Keratinocyte (primary cell): ENCODE measurements around the gene ACSM3. TPM values are rescaled to one million over a fixed set of nuclear protein-coding genes. Genes with fewer than 3 reads are reported as not detected.

Experiments
- DNase-seq: peaks from one replicate; pipeline ENCODE4 v3.0.0-alpha.2; 2011; ENCODE audit warnings: low read depth, missing footprints, low spot score
- FAIRE-seq: peaks from 2 replicates; lab custom pipeline; 2011; peaks lifted over from hg19 to GRCh38; lab: Jason Lieb, UNC
- H2AFZ ChIP-seq: 2 replicates; pipeline ENCODE4 v1.6.0; 2012; ENCODE audit warnings: low read length, control low read depth, inconsistent platforms; ENCODE audit not compliant: control insufficient read depth
- H3K27ac ChIP-seq: 2 replicates; pipeline ENCODE4 v1.5.1; 2011; ENCODE audit warnings: low read length; ENCODE audit not compliant: control insufficient read depth, insufficient read depth
- H3K27me3 ChIP-seq: 3 replicates; pipeline ENCODE4 v1.6.0; 2011; ENCODE audit warnings: low read length; ENCODE audit not compliant: control insufficient read depth, insufficient read depth; ENCODE audit errors: extremely low read depth
- H3K36me3 ChIP-seq, 2 experiments: 2 replicates in 1 of 2; 3 replicates in 1 of 2; pipeline ENCODE4 v1.5.1; 2011; ENCODE audit warnings: low read length in 2 of 2, mild to moderate bottlenecking in 1 of 2; ENCODE audit not compliant: control insufficient read depth in 2 of 2, insufficient read depth in 2 of 2; ENCODE audit errors: extremely low read depth in 1 of 2
- H3K4me1 ChIP-seq: 3 replicates; pipeline ENCODE4 v1.5.1; 2011; ENCODE audit warnings: low read length; ENCODE audit not compliant: control insufficient read depth, insufficient read depth; ENCODE audit errors: extremely low read depth
- H3K4me2 ChIP-seq: 3 replicates; pipeline ENCODE4 v1.6.0; 2011; ENCODE audit warnings: low read depth, low read length; ENCODE audit not compliant: control insufficient read depth, insufficient read depth; ENCODE audit errors: extremely low read depth
- H3K4me3 ChIP-seq, 3 experiments: fragments of 200-600 bp in 1 of 3; sonication (generic) in 1 of 3; 2 replicates in 2 of 3; 3 replicates in 1 of 3; pipeline ENCODE4 v1.5.1; 2011 to 2016; ENCODE audit warnings: low read length in 3 of 3, mild to moderate bottlenecking in 3 of 3, control low read depth in 2 of 3, inconsistent platforms in 1 of 3, low read depth in 1 of 3, mixed read lengths in 1 of 3, mixed run types in 1 of 3, moderate library complexity in 1 of 3; ENCODE audit not compliant: control insufficient read depth in 2 of 3, insufficient read depth in 2 of 3; ENCODE audit errors: extremely low read depth in 1 of 3
- H3K79me2 ChIP-seq: 2 replicates; pipeline ENCODE4 v1.6.0; 2012; ENCODE audit warnings: low read length; ENCODE audit not compliant: control insufficient read depth, insufficient read depth
- H3K9ac ChIP-seq: 3 replicates; pipeline ENCODE4 v1.6.0; 2011; ENCODE audit warnings: low read length; ENCODE audit not compliant: control insufficient read depth, insufficient read depth; ENCODE audit errors: extremely low read depth
- H3K9me1 ChIP-seq: 3 replicates; pipeline ENCODE4 v1.6.0; 2011; ENCODE audit warnings: low read length; ENCODE audit not compliant: control insufficient read depth, insufficient read depth; ENCODE audit errors: extremely low read depth
- H3K9me3 ChIP-seq: 2 replicates; pipeline ENCODE4 v1.5.1; 2012; ENCODE audit warnings: low read depth, low read length; ENCODE audit not compliant: control insufficient read depth
- H4K20me1 ChIP-seq: 3 replicates; pipeline ENCODE4 v1.6.0; 2011; ENCODE audit warnings: low read length; ENCODE audit not compliant: control insufficient read depth, insufficient read depth; ENCODE audit errors: extremely low read depth
- EZH2 ChIP-seq: IDR thresholded peaks from one replicate; pipeline ENCODE4 v1.6.1; 2012; ENCODE audit warnings: inconsistent platforms, mild to moderate bottlenecking, low read length, moderate library complexity
- dilution Hi-C: fragments of 300-500 bp; cut with MboI; formaldehyde crosslinking; loops from one replicate; pipeline ENCODE4 v1.7.0; 2020; ENCODE audit warnings: low sequenced_read_pairs; ENCODE audit not compliant: extremely low pct_ligation_motif_present
- polyA plus RNA-seq, 5 experiments: library from polyadenylated mRNA; depleted of rRNA in 3 of 5; stranded (reverse) in 3 of 5; stranded (forward) in 1 of 5; unstranded in 1 of 5; fragments of >200 nt; gene quantifications; 1 replicate in 1 of 5; 2 replicates in 3 of 5; 3 replicates in 1 of 5; pipeline versions ENCODE4 v1.2.1 to v1.2.3, GENCODE V29; 2011 to 2012; ENCODE audit warnings: missing spikeins in 2 of 5, low read depth in 1 of 5, low replicate concordance in 1 of 5
- TF ChIP-seq, protein P1 (sequence below), 3 experiments: IDR thresholded peaks in 1 of 3; conservative IDR thresholded peaks in 1 of 3; optimal IDR thresholded peaks in 1 of 3; 2 replicates in 2 of 3; 3 replicates in 1 of 3; pipeline versions ENCODE3 to v1.5.1; 2011; ENCODE audit warnings: low read length in 3 of 3, mild to moderate bottlenecking in 3 of 3, moderate library complexity in 2 of 3, control low read depth in 1 of 3, inconsistent platforms in 1 of 3; ENCODE audit not compliant: insufficient read depth in 2 of 3; ENCODE audit errors: extremely low read depth in 1 of 3

ACSM3 gene
- polyA plus RNA-seq, 1 donor (not counting 4 experiments of a cell fraction or from before 2014, with no cell fraction given), result 0.38 TPM

- H3K79me2 ChIP-seq, result peaks cover 31% of the 10 kb centered on the region
- FAIRE-seq, result no peak
- H3K9me3 ChIP-seq, result no peaks in the 10 kb centered on the region
- H3K27me3 ChIP-seq, result no peaks in the 10 kb centered on the region
- H3K27ac ChIP-seq, result peak overlapping the region; percentile 89
- H4K20me1 ChIP-seq, result peaks cover 11% of the 10 kb centered on the region
- peaks cover 12 to 22% of the 10 kb centered on the region in 2 experiments for H3K36me3 ChIP-seq
- TF ChIP-seq, protein P1, sequence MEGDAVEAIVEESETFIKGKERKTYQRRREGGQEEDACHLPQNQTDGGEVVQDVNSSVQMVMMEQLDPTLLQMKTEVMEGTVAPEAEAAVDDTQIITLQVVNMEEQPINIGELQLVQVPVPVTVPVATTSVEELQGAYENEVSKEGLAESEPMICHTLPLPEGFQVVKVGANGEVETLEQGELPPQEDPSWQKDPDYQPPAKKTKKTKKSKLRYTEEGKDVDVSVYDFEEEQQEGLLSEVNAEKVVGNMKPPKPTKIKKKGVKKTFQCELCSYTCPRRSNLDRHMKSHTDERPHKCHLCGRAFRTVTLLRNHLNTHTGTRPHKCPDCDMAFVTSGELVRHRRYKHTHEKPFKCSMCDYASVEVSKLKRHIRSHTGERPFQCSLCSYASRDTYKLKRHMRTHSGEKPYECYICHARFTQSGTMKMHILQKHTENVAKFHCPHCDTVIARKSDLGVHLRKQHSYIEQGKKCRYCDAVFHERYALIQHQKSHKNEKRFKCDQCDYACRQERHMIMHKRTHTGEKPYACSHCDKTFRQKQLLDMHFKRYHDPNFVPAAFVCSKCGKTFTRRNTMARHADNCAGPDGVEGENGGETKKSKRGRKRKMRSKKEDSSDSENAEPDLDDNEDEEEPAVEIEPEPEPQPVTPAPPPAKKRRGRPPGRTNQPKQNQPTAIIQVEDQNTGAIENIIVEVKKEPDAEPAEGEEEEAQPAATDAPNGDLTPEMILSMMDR (optimal IDR thresholded peaks at IDR 0.05 in 1 of 3, IDR thresholded peaks at IDR 0.05 in 1 of 3, conservative IDR thresholded peaks at IDR 0.05 in 1 of 3; ENCODE audit: extremely low read depth in 1 of 3, insufficient read depth in 2 of 3, low read length in 3 of 3), result no peak
- TF ChIP-seq EZH2, result no peak
- H3K9me1 ChIP-seq, result no peaks in the 10 kb centered on the region
- peak overlapping the region; percentile 99 for H3K4me2 ChIP-seq
- peak overlapping the region; percentile 89 for H3K9ac ChIP-seq
- DNase-seq, result no peak
- peak overlapping the region; percentile 94 to 100 (median 99) for H3K4me3 ChIP-seq
- H2AFZ ChIP-seq, result peak overlapping the region; percentile 96
- peaks cover 14% of the 10 kb centered on the region for H3K4me1 ChIP-seq
- dilution Hi-C loops, result no loop called here
Observed at GRCh38 chr16:20740901-20741521, 22.8 kb upstream of the ACSM3 start.

DNA sequence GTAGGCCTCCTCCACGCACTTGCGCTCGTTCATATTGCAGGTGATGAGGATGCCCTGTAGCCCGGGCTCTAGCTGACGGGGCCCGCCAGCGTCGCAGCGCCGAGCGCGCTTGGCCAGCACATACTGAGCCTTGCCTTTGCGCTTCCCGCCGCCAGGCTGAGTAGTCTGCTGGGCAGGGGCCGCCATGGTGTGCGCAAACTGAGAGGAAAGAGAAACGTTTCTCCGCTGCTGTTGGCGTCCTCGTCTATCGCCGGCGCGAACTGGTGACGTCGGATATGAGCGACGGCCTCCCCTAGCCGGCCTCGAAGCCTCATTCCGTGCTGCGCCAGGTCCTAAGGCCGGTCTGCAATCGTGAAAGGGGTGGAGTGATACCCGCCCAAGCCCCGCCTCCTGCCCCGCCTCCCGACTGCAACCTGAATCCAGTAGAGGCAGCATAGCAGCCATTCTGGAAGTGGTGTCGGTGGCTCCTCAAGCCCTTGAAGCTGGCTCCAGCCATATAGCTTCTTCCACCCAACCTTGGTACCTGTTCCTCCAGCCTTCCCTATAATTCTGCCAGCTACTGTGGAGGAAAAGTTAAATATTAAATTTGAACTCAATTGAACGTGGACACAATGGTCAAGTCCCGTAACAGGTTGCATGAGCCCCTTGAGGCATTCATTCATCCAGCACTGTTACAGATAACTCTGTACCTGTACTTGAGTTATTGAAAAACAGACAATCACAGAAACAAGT is 22.1 kb upstream of the ACSM3 start, which contains the start of gene THUMPD1:
THUMPD1 (minus strand) TSS at position 265 of the 732 bp plus-strand sequence; CDS start at position 186, 79 bp downstream.
- Histone ChIP-seq H2AFZ (peak within 1 kb of the TSS; percentile 96), H3K79me2 (peaks cover 31% of the 10 kb centered on the region), H3K9me1 (no peaks in the 10 kb centered on the region), H3K27me3 (no peaks in the 10 kb centered on the region), H3K9ac (peak within 1 kb of the TSS; percentile 89), H3K36me3 (peaks cover 8 to 15% of the 10 kb centered on the region in 2 experiments), H3K4me3 (peak within 1 kb of the TSS; percentile 94 to 100 (median 99)), H3K27ac (peak within 1 kb of the TSS; percentile 89), H3K4me1 (peaks cover 14% of the 10 kb centered on the region), H3K9me3 (no peaks in the 10 kb centered on the region), H3K4me2 (peak within 1 kb of the TSS; percentile 99), H4K20me1 (peaks cover 11% of the 10 kb centered on the region)
- FAIRE-seq (peak; percentile 64), DNase-seq (no peak)
- TF ChIP-seq EZH2, result no peak
- TF ChIP-seq, protein P1 (optimal IDR thresholded peaks at IDR 0.05 in 1 of 3, IDR thresholded peaks at IDR 0.05 in 1 of 3, conservative IDR thresholded peaks at IDR 0.05 in 1 of 3; ENCODE audit: extremely low read depth in 1 of 3, insufficient read depth in 2 of 3, low read length in 3 of 3), result peak in 2 of 3 experiments; percentile 32 to 33
- dilution Hi-C loops, result no loop called here
